Skeletal muscle cell (primary cell): ENCODE results near the gene COQ4.

Source experiments
- DNase-seq: peaks from one replicate; pipeline ENCODE4 v3.0.0-alpha.2; 2010; ENCODE audit warnings: low read depth
- H3K4me3 ChIP-seq: 2 replicates; pipeline ENCODE4 v1.5.1; 2011; ENCODE audit warnings: low read depth, mild to moderate bottlenecking, control low read depth, low read length, moderate library complexity

The COQ4 gene

GRCh38 chr9:128297221-128297773 lies 25.3 kb upstream of the COQ4 start:
- DNase-seq: no peak
- no peak overlapping the region for H3K4me3 ChIP-seq

GRCh38 chr9:128298535-128299482 lies 23.8 kb upstream of the COQ4 start:
- no peak overlapping the region for H3K4me3 ChIP-seq
- no peak for DNase-seq

- no peak overlapping the region for H3K4me3 ChIP-seq
- no peak for DNase-seq
These were observed 18.3 kb upstream of the COQ4 start for GRCh38 chr9:128304136-128304970.

- no peak for DNase-seq
- no peak overlapping the region for H3K4me3 ChIP-seq
These were observed 17.7 kb upstream of the COQ4 start for GRCh38 chr9:128304971-128305288.

GRCh38 chr9:128309551-128309950 lies 13.1 kb upstream of the COQ4 start:
- H3K4me3 ChIP-seq: no peak overlapping the region
- DNase-seq: no peak

- DNase-seq: no peak
- no peak overlapping the region for H3K4me3 ChIP-seq
These were observed 12.2 kb upstream of the COQ4 start for GRCh38 chr9:128310461-128310860.

- DNase-seq: no peak
These were observed 7.9 kb upstream of the COQ4 start for GRCh38 chr9:128314697-128315096.

GRCh38 chr9:128316421-128316820 lies 6.2 kb upstream of the COQ4 start:
- no peak for DNase-seq
- no peak overlapping the region for H3K4me3 ChIP-seq

More at GRCh38 chr9:128314697-128315096, 7.9 kb upstream of the COQ4 start:
- H3K4me3 ChIP-seq: no peak overlapping the region

GRCh38 chr9:128317629-128318028 lies 5.0 kb upstream of the COQ4 start:
- no peak overlapping the region for H3K4me3 ChIP-seq
- no peak for DNase-seq

GRCh38 chr9:128321343-128321742 lies 1.3 kb upstream of the COQ4 start:
- no peak for DNase-seq
- peak overlapping the region; percentile 71 for H3K4me3 ChIP-seq

- peak overlapping the region; percentile 71 for H3K4me3 ChIP-seq
- no peak for DNase-seq
These were observed 698 bp upstream of the COQ4 start for GRCh38 chr9:128321879-128322403.

GRCh38 chr9:128323212-128323730 lies 632 bp downstream of the COQ4 start:
- no peak for DNase-seq
- H3K4me3 ChIP-seq: peak overlapping the region; percentile 71

- no peak for DNase-seq
- peak overlapping the region; percentile 71 for H3K4me3 ChIP-seq
These were observed 1.2 kb downstream of the COQ4 start for GRCh38 chr9:128323791-128324190.

- no peak overlapping the region for H3K4me3 ChIP-seq
- no peak for DNase-seq
These were observed 1.8 kb downstream of the COQ4 start for GRCh38 chr9:128324401-128324800.

- no peak overlapping the region for H3K4me3 ChIP-seq
- DNase-seq: no peak
These were observed 3.0 kb downstream of the COQ4 start for GRCh38 chr9:128325629-128326028.

GRCh38 chr9:128333451-128333869 lies 10.8 kb downstream of the COQ4 start:
- DNase-seq: no peak
- H3K4me3 ChIP-seq: no peak overlapping the region

GRCh38 chr9:128335161-128335560 lies 12.5 kb downstream of the COQ4 start:
- no peak overlapping the region for H3K4me3 ChIP-seq
- DNase-seq: no peak

- no peak overlapping the region for H3K4me3 ChIP-seq
These were observed 13.3 kb downstream of the COQ4 start for GRCh38 chr9:128335914-128336313.

GRCh38 chr9:128337936-128338335 lies 15.3 kb downstream of the COQ4 start:
- no peak for DNase-seq
- no peak overlapping the region for H3K4me3 ChIP-seq

More at GRCh38 chr9:128335914-128336313, 13.3 kb downstream of the COQ4 start:
- DNase-seq: no peak
